T-helper 22 cell (primary cell): ENCODE measurements around the gene KIAA0753.

Experiments used
- DNase-seq: peaks from one replicate; pipeline ENCODE4 v3.0.0-alpha.2; 2020; ENCODE audit warnings: low read depth

Gene KIAA0753

DNA sequence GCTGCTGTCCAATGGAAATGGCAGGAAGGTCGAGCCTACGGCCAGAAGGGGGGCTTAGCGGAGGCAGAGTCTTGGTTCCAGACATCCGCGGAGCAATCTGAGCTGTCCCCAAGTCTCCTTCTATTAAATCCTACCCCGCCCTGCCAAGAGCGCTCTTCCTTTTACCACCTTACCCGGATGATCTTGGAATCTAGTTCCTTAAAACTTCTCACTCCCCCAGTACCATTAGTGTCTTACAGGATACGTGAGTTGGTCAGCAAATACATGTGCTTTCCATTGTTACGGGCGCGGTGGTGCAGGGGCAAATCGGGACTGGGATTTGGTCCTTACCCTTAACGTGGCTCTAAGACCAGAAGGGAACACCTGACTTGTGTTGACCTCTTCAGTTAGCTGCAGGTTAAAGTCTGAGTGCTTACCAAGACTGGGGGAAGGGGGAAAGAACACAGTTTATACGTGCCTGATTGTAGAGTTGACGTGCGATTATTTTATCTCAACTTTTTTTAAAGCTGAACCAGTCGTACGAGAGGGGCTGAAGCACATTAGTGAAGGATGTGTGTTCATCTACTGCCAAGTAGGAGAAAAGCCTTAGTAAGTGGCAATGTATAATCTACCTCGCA, 844 bp upstream of the KIAA0753 start:
- DNase-seq = no peak

DNA sequence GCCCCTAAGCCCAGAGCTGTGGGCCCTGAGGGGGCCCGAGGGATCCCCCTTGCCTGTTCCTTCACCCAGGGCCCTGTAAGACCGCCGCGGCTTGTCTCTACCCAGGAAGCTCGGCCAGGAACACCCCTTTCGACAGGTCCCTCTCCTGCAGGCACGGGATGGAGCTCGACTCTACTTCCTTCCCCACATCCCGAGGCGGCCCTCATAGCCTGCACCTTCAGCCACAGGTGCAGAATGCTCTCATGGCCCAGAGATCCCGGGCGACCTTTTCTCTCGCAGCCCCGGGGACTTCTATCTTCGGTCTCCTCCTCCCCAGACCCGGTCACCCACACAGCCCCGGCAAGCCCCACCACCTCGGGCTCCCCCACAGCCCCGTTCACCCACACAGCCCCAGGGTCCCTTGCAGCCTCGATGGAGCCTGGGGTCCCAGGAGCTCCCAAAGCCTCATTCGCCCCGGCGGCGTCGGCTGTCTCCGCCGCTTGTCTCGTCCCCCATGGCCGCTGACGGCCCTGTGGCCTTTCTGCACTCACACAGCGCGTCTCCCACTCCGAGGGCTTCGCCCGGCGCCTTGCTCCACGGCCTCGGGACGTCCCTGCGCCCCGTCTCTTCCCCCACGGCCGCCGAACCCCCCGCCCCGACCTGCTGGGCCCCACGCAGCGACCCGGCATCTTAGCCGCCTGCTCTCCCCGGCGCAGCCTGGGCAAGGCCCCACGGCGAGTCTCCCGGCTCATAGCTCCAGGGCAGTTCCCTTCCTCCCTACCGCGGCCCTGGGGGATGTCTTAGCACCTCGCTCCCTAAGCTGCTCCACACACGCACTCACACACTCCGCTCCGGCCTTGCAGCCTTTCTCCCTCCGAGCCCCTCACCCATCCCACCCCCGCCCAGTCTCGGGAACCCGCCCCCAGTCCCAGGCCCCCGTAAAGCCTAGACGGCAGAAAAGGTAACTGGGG, 650 bp downstream of the KIAA0753 start:
- no peak for DNase-seq

DNA sequence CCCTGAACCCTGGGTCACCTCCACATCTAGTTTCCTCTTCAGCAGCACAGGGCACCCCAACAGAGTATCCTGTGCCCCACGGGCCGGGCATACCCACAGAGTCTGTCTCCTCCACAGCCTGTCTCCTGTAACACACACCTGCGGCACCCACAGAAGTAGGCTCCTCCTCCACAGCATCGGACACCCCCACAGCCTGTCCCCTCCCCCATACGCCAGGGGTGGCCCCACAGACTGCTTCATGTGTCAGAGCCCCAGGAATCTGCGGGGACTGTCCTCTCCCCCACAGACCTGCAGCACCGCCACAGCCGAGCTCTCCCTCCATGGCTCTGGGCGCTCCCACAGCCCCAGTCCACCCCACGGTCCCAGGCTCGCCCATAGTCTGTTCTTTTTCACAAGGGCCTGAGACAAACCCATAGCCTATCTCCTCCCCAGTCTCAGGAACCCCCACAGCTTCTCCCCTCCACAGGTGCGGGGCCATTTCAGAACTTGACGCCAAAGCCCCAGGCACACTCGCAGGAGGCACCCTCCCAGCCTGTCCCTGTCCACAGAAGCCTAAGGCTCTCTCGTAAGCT, 1.4 kb downstream of the KIAA0753 start:
- DNase-seq = no peak

DNA sequence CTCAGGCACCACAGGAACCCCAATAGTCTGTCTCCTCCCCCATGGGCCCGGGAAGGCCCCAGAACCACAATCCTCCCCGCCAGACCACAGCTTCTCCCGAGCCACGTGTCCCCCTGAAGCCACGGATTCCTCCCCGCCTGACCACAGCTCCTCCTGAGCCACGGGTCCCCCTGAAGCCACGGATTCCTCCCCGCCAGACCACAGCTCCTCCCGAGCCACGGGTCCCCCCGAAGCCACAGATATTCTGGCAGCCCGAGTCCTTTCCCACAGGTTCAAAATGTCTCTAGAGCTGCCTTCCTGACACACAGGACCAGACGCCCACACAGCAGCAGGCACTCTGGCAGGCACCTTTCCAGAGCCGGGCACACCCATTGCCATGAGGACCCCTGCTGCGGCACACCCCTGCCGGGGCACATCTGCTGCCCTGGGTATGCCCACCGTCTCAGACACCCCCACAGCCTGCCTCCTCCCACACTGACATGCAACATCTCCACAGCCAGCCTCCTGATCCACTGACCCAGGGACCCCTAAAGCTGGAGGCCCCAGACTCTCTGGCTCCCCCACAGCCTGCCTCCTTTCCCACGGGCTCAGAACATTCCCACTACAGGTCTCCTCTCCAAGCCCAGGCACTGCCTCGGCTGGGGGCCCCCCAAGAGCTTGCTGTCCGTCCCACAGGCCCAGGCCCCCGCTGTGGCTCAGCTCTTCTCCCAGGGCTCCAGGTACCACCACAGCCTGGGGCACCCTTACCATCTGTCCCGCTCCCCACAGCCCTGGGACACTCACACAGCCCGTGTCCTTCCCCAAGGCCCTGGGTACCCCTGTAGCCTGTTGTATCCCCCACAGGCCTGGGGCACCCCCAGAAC, 2.2 kb downstream of the KIAA0753 start:
- no peak for DNase-seq

DNA sequence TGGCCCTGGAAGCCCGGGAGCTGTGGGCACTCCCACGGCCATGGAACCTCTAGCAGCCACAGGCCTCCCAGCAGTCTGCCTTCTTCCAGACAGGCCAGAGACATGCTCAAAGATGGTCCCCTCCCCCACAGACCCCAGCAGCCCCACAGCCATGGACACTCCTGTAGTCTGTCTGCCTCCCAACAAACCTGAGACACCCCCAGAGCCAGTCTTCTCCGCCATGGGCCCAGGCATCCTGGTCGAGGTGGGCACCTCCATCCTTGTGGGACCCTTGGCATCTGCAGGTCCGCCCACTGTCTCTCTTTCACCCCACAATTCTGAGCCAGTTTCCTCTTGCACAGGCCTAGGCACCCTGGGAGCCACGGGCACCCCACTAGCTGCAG, 3.1 kb downstream of the KIAA0753 start:
- DNase-seq = no peak

DNA sequence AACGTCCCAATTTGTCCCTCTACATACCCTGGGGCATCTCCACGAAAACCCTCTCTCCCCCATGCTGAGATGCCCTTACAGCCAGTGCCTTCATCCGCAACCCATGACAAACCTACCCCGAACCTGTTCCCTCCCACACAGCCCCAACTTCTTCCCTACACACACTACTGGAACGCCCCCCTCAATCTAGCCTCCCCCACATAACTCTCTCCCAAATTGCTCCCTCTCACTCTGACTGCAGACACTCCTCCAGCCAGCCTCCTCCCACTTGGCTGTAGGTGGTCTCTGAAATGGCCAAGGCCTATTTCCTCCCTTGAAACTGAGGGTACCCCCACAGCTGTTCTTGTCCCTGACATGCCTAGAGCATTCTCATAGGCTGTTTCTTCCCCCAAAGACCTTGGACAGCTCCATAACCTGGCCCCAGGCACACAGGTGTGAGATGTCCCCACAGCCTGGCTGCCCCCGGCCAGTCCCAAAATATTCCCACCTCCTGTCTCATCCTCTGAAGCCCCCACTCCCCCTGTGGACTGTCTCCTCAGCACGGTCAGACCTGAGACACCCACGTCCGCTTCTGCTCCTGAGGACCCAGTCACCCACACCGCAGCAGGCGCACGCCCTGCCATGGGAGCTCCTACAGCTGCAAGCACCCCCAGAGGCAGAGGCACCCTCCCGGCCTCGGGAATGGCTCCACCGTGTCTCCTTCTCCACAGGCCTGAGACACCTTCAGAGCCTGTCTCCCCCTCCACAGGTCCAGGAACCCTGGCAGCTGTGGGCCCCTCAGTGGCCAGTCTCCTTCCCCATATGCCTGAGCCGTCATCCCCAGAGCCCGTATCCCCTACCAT, 3.7 kb downstream of the KIAA0753 start:
- no peak for DNase-seq

DNA sequence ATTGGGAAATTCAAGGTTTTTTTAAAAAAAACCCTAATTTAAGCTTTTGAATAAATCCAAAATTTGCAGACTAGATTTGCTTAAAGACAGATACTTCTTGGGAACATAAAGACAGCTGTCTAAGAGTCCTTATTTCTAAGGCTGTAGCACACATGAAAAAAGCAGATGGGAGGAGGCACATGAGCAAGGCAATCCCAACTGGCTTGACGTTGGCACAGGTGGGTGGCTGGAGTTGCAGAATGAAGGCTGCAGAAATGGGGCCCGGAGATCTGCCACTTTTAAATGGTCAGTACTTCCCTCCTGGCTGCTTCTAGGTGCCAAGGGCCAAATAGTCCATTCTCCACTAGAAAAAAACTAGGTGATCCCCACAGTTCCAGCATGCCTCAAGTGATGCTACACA, 4.4 kb downstream of the KIAA0753 start:
- DNase-seq = no peak

DNA sequence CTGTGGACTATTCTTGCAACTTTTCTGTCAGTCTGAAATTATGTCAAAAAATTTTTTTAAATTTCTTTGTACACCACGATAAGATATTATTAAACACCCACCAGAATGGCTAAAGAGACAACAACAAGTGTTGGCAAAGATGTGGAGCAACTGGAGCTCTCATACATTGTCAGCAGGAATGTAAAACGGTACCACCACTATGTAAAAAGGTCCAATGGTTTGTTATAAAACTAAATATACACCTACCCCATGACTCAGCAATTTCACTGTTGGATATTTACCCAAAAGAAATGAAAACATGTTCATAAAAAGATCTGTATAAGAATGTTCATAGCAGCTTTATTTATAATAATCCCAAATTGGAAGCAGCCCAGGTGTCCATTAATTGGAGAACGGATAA, 7.2 kb downstream of the KIAA0753 start:
- DNase-seq = no peak

DNA sequence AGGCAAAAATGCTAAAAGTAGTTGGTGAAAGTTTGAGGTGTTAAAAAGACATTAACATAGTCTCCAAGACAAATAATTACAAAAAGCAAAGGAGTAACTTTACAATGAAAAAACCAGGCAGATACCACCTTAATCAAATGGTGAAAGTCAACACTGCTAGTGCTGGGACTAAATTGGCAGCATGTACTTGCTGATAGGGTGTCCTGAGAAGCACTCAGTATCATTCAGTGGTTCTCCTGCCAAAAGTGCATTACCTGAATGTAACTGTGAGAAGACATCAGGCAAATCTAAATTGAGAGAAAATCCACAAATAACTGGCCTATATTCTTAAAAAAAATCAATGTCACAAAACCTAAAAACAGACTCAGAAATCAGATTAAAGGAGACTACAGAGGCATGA, 8.0 kb downstream of the KIAA0753 start:
- no peak for DNase-seq

DNA sequence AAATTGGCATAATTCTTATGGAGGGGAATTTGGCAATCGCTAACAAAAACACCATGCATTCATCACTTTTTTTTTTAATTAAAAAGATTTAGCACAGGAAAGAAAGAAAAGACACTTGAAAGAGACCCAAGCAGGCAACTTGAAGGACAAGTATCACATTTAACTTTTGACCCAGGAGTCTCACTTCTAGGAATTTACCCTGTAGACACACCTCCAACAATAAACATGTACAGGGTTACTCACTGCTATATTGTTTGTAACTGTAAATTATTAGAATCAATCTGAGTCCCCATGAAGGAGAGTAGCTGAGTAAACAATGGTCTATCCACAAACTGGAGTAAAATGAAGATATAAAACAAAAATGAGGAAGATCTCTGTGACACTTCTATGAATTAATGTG, 10.1 kb downstream of the KIAA0753 start:
- no peak for DNase-seq

DNA sequence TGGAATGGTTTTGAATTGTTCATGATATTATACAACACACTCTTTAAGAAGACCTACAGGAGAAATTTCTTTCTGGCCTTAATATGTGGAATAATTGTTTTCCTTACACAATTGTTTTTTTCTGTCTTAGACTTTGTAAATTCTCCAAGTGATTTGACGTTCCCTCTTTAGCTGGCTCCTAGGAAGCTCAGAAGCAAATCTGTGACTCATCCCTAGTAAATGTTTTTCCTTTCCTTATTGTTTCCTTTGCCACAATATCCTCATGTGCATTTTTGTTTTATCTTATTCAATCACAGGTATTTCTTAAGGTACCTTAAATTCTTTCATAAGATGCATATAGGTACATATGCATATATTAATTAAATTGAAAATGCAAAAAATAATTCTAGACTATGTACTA, 13.5 kb downstream of the KIAA0753 start:
- no peak for DNase-seq

DNA sequence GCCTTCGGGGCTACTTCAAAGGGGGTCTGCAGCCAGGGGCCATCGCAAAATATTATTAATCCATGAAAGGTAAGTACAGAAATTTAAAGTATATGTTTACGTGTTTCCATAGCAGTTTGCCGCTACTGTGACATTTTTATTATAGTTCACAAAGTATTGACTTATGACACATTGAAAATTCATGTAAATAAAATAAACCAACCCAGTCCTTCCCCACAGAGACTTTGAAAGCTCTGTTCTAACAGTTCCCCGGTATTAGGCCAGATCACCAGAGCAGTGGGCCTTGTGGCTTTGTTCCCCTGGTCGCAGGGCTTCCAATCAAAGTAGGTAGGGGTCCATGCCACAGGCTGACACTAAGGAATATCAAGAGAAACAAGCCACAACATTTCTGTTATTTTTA, 13.9 kb downstream of the KIAA0753 start:
- DNase-seq = no peak

DNA sequence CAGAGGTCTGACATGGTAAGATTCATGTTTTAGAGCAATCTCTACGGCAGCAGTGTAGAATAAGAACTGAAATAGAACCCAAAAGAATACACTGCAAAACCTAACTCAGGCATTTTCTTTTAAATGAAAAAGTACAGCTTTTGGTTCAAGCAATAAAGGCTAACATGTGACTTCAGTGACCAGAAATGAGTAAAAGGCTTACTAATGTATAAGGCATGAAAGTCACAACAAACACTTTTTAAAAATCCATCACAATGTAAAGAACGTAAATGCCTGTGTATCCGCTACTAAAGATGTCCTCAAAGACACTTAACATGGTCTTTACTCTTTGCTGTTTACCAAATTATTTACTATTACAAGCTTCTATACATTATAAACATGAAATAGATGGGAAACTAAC, 16.6 kb downstream of the KIAA0753 start:
- no peak for DNase-seq

DNA sequence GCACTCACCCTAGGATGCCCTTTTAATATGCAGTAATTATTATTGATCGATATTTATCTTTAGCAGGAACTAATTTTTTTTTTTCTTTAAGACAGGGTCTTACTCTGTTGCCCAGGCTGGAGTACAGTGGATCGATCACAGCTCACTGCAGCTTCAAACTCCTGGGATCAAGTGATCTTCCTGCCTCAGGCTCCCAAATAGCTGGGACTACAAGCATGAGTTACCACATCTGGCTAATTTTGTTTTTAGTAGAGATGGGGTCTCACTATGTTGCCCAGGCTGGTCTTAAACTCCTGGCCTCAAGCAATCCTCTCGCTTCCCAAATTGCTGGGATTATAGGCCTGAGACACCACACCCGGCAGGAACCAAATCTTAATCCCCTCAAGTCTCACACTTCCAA, 29.3 kb downstream of the KIAA0753 start:
- no peak for DNase-seq

DNA sequence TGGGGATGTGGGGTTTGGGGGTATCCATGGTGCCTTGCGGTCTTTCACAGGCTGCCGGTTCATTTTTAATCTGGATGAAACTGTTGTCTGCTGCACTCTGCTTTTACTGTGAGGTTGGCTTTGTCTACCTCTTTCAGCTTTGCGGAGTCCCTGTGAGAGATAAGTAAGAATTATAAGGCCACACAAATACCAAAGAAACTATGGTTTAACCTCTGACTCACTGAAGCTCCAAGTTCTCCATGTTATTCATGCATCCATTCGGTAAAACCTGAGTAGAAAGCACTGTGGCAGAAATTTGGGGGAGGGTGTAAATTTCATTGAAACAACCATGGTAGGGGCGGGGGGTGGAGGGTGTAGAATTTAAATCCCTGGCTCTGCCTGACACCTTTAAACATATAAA, 30.5 kb downstream of the KIAA0753 start:
- no peak for DNase-seq

DNA sequence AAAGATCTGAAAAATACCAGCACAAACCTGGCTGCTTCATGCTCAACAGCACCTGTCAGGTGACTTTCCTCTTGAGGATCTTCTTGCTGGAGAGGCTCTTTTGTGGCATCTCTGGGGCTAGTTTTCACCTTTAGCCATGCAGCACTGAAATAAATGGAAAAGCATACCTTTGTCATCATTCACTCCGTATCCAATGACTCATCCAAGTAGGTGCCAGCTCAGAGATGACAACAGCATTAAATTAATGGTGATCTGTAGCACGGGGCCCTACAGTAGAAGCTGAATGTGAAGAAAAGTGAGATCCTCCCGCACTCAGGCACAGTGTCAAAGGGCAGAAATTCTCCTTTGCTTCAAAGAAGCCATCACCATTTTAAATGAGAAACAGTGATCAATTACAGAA, 32.2 kb downstream of the KIAA0753 start:
- DNase-seq = no peak

DNA sequence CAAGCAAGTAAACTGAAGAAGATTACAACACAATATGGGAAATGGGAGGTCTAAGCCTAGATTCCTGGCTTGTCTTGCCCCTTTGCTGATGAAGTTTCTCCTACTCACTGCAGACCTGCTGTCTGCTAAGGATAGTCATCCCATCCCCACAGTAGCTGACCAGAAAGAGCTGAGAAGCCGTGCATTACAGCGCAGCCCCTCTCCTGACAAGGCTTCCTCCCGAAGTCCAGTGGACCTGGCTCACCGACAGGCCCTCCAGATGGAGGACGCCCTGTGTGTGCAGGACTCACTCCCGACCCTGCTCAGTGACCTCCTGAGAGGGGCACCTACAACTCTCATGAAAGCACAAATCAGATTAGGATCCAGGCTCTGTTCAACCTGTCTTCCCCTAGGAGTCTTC, 35.4 kb downstream of the KIAA0753 start:
- DNase-seq = no peak

DNA sequence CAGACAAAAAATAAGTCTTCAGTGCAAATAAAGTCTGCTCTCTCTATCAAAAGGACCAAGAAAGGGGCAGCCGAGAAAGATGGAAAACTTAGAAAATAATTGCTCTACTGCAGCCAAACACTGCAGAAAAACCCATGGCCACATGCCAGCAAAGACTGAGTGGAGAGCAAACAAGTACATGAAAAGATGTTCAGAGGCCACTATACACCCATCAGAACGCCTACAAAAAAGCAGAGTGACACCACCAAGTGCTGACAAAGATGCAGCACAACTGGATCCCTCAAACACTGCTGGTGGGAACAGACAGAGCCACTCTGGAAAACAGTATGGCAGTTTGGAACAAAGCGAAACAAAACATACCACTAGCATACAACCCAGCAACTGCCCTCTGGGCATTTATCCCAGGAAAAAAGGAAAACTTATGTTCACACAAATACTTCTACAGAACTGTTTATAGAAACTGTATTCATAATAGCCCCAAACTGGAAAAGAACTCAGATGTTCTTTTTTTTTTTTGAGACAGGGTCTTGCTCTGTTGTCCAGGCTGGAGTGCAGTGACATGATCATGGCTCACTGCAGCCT, 36.7 kb downstream of the KIAA0753 start:
- no peak for DNase-seq

DNA sequence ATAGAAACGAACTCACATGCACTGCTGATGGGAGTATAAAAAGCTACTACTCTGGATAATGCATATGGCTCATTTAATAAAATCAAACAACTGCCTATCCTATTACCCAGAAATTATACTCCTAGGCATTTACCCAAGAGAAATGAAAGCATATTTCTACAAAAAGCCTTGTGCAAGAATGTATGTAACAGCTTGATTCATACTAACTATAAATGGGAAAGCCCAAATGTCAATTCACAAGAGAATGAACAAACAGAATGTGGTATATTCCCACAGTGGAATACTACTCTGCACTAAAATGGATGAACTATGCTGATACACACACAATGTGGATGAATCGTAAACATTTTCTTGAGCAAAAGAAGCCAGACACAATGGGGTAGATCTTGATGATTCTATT, 38.4 kb downstream of the KIAA0753 start:
- no peak for DNase-seq

DNA sequence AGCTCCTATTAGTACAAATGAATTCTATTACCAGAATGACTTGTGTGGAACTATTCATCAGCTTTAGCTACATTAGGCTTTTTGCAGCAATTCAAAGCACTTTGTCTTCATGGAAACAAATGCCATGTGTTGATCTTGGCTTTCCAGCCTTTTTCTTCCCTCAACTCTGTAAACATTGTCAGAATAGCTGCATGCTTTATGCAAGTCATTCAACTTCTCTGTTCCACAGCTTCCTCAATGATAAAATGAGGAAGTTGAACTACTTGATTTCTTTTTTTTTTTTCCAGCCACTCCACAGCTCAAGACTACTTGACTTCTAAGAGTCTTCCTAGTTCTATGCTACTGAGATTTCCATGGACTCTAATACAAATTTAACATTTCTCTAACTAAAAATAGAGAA, 41.1 kb downstream of the KIAA0753 start:
- no peak for DNase-seq

DNA sequence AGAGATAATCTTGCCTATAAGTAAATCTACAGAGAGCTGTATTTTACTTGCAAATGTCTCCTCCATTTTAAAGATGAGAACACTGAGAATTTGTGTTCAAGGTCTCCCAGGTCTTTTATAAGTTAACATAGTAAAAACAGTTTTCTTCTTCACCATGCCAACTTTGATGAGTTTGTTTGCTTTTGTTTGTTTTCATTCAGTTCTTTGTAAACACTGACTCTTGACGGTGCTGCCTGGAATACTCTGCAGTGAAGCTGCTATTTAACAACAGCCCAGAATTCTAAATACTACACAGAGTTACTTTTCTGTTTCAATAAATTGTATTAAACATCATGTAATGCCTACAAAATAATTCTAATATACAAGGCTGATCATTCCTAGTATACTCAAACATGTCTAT, 42.8 kb downstream of the KIAA0753 start:
- no peak for DNase-seq
